ENCODE results near the gene IL22.
"Not testable (repeated sequence)": the region's sequence is repeated elsewhere in the genome, so short reads cannot be mapped to it uniquely, and the experiment has no call there.

The IL22 gene

GRCh38 chr12:68225576-68226476, 27.6 kb downstream of the IL22 start, which contains the start of gene IL26:
TSS of gene IL26 (minus strand) at chr12:68225810. CDS start at chr12:68225756, 54 bp downstream.
- DNase-seq, result no peak

GRCh38 chr12:68224613-68225285, 28.7 kb downstream of the IL22 start:
- no peak for DNase-seq

DNA sequence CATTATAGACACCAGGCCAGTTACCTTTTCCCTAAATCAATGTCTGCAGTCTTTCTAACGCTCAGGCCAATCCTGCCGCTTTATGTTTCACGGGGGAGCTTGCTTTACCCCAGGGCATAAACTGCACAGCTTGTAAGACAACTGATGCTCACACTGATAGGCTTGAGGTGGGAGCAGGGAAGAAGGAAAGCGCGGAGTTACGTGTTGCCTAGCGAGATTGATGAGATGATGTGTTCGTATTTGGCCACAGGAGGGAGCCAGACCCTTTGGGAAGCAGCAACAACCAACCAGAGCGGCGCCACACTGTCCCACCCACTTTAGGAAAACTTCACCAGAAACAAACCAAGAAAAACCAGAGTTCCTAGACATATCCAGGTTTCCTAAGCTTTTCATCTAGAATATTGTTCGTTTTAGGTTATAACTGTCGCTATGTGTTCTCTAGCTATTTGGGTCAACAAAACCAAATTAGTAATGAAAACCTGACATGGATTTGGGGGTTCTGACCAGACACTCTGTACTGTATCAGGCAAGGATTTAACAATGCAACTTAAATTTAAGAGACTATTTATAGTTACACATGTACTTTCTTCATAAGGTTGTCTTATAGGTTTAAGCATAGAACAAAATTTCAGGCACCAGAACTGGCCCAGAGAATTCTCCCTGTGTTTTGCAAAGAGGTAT, 30.2 kb downstream of the IL22 start:
- peak; percentile 71 for DNase-seq

DNA sequence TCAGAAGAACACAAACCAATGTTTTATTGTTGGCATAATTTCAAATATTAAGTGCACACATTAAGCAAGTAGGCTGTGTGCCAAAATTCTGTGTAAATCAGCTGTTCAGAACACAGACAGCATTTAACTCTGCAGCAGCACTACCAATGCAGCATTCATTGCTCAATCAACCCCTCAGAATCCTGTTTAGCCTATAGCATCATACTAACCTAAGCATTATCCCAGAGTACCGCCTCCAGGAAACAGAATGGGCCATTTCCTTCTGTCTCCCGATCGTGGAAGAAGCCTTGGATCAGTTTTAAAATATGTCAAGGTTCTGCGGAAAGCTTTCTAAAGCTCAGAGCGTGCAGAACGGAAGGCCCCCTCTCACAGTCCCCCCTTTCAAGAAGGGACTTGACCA, 31.1 kb downstream of the IL22 start:
- DNase-seq, result no peak

DNA sequence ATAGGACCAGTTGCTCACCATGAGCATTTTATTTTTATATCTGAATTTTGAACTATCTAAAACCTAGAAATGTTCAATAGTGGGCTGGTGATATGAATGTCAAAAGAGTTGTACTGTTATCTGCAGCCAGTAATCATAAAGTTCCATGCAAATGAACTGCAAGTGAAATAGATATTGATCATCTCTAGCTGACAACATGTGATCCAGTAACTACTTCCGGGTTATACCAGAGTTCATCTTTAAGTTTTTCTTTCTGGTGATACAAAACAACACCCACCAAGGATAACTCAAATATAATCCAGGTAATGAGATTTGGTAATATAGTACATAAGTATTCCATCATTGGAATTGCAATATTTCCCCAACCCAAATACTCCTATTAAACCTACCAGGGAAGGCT, 31.9 kb downstream of the IL22 start:
- no peak for DNase-seq

DNA sequence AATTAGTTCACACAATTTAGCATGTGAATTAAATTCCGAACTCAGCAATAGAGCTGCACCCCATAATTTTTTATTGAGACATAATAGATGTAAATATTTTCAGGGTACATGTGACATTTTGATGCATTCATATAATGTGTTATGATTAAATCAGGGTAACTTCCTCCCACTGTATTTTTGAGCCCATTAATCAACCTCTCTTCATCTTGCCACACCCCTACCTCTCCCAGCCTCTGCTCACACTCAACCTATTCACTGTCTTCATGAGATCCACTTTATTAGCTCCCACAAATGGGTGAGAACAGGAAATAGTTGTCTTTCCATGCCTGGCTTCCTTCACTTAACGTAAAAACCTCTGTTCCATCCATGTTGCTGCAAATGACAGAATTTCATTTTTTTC, 42.5 kb downstream of the IL22 start:
- no peak for DNase-seq

DNA sequence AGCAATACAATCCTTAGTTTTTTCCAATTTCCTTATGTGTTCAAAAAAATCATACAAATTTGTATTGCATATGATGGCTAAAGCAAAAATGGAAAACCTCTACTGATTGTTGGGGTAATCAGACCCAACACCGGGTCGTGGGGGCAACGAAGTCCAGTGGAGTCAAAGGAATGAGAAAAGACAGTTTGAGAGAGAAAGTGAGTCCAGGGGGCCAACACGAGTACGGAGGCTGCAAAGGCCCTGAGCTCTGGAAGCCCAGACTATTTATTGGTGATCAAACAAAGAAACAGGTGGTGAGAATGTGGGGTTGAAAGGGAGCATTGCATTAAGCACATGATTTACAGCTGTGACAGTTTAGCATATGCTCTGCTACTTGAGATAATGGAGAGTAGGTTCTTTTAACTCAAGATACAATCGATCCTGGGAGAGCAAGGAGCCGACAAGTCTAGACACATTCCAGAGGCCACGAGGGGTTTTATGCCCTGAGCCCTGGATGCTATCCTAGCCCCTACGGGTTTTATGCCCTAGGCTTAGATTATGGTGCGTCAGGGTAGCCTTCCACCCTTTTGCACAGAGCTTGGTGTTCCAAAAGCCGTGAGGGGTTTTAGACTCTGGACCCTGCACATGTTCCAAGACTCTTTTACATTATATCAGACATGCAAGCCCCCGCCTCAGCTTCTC, 44.2 kb downstream of the IL22 start:
- DNase-seq, result not testable (repeated sequence)

DNA sequence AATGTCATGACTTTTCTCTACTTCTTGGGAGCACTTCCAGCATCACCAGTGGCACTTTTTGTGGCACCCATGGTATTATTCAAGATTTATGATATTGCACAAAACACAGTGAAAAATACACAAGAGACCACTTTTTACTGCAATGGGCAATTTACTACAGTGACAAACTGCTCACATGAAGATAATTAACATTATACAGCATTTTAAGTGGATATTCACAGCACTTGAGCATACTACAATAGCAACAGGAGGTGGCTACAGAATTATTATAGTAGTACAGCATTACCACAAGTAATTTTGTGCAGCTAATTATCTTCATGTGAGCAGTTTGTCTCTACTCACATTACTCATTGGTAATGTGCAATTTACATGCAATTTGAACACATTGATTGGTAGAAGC, 46.1 kb downstream of the IL22 start:
- no peak for DNase-seq

DNA sequence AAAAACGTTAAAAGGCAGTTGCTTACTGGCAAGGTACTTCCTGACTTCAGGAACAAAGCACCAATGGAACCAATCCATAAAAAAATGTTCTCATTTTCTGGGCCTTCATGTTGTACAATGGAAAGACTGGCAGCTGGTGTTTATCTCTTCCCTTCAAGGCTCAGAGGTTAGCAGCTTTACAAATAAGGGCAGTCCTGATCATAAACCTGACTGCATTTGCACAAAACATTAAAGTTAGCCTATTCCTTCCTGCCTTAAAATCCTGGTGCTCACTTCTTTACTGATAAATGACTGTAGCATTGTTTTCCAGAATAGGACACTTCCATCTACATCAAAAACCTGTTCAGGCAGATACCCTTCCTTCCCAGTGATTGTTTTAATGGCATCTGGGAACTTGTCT, 47.0 kb downstream of the IL22 start:
- DNase-seq, result no peak

DNA sequence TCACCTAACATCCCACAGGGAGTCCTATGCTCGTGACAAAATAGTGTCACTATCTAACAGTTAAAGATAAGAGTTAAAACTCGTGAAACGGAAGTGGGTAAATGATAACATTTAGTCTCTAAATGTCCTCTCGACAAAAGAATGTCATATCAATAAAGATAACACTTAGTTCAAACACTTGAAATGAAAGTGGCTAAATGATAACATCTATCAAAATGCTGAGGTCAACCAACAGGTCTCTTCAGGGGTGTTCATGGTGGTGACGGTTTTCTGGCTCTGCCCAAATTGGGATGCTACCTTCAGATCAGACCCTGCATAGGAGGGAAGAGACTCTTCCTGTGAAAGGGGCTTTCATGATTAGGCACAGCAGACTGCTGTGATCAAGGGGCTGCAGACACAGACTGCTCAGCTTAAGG, 49.9 kb downstream of the IL22 start:
- no peak for DNase-seq

GRCh38 chr12:68200854-68201253, 52.5 kb downstream of the IL22 start:
- no peak for DNase-seq

- no peak for DNase-seq
Observed at GRCh38 chr12:68199127-68199526, 54.3 kb downstream of the IL22 start.

DNA sequence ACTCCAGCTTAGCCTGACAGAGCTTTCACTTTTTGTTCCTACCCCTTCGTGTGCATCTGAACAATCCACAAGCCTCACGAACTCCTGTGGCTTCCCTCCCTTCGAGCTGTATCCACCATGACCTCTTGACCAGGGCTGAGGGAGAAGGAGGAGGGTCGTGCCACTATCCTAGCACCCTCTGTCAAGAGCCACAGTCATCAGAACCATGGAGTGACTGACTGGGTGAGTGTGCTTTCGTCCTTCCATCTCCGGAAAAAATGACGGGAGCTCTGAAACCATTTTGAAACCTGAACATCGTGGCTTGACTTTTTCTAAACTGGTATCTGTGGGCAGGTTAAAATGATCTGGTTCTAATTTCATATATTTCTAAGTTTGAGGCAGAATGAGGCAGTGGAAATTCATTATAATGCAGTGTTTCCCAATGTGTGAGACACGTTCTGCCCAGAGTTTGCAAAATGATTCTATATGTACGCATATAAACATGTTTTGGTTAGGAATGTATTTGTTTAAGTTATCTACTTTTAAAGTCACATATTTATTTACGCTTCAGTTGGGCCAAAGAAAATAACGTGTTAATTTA, 54.8 kb downstream of the IL22 start:
- no peak for DNase-seq

Measured in T1000 (cell line).